22Rv1 (cell line): ENCODE measurements around the gene NUB1.
A peak's percentile ranks its signal among the peaks of the same experiment; 100 is the strongest.

Experiments used
- H3K27ac ChIP-seq: fragments of 450-650 bp; 2 replicates; pipeline ENCODE4 v1.5.1; 2017
- ZFX ChIP-seq: fragments of 450-650 bp; IDR thresholded peaks from 2 replicates; pipeline ENCODE4 v1.6.1; 2017; ENCODE audit warnings: antibody characterized with exemption, borderline replicate concordance
- TF ChIP-seq, protein P1 (sequence below): fragments of 450-650 bp; IDR thresholded peaks from 2 replicates; pipeline ENCODE4 v1.5.1; 2017; ENCODE audit warnings: mild to moderate bottlenecking

The NUB1 gene

DNA sequence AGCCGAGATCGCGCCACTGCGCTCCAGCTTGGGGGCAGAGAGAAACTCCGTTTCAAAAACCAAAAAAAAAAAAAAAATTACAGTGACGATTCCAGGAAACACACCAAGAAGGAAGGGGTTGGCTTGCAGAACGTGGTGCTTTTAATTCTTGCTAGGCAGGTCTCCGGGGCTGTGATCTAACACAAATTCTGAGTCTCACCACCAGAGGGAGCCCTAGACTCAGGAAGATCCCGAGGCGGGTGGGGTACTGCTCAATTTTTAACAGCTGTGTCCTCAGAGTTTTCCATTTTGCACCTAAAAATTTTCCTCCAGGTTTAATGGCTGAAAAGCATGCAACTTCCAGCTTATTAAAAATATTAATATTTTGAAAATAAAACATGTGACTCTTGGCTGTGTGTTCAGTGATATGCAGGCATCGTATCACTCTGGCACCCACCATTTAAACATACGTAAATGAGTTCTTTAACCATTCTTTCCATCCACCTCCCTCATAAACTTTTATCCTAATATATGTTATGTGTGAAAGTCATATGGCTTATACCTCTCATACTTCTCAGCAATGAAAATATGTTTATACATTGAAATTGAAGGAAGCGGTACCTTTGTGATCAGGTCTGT is 26.5 kb upstream of the NUB1 start:
- TF ChIP-seq, protein P1, sequence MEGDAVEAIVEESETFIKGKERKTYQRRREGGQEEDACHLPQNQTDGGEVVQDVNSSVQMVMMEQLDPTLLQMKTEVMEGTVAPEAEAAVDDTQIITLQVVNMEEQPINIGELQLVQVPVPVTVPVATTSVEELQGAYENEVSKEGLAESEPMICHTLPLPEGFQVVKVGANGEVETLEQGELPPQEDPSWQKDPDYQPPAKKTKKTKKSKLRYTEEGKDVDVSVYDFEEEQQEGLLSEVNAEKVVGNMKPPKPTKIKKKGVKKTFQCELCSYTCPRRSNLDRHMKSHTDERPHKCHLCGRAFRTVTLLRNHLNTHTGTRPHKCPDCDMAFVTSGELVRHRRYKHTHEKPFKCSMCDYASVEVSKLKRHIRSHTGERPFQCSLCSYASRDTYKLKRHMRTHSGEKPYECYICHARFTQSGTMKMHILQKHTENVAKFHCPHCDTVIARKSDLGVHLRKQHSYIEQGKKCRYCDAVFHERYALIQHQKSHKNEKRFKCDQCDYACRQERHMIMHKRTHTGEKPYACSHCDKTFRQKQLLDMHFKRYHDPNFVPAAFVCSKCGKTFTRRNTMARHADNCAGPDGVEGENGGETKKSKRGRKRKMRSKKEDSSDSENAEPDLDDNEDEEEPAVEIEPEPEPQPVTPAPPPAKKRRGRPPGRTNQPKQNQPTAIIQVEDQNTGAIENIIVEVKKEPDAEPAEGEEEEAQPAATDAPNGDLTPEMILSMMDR = peak; percentile 99
- no peak for TF ChIP-seq ZFX

DNA sequence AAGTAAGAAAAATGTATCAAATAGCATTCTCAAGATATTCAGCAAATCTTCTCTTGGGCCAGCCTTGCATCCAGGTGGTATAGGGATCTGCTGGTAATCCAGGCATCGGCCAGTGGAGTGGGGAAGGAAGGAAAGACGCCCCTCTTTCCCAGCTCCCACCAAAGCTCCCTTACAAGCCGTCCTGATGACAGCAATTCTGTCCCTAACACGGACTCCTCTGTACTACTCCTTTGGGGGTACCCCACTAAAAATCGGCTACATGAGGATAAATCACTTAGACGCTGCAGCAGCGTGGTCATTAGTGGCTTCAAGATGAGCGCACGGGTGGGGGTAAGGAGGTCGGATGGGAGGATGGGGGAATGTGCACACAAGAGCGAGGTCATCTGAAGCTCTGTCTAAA is 24.7 kb upstream of the NUB1 start:
- no peak overlapping the region for H3K27ac ChIP-seq
- TF ChIP-seq ZFX = no peak
- TF ChIP-seq, protein P1 = no peak

More for the DNA sequence above, 26.5 kb upstream of the NUB1 start:
- H3K27ac ChIP-seq = no peak overlapping the region

DNA sequence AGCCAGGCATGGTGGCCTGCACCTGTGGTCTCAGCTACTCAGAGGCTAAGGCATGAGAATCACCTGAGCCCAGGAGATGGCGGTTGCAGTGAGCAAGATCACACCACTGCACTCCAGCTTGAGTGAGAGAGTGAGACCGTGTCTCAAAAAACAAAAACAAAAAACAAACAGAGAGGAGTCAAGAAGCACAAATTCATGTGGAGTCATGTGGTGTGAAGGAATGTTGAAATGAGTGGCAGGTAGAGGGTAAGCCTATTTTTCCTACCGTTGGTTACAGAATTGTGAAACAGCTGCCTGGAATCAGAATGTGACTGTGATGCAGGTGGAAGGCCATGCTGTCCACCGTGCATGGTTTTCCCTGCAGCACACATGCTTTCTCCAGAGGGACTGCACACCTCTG is 23.7 kb upstream of the NUB1 start:
- H3K27ac ChIP-seq = no peak overlapping the region
- TF ChIP-seq, protein P1 = no peak
- no peak for TF ChIP-seq ZFX

DNA sequence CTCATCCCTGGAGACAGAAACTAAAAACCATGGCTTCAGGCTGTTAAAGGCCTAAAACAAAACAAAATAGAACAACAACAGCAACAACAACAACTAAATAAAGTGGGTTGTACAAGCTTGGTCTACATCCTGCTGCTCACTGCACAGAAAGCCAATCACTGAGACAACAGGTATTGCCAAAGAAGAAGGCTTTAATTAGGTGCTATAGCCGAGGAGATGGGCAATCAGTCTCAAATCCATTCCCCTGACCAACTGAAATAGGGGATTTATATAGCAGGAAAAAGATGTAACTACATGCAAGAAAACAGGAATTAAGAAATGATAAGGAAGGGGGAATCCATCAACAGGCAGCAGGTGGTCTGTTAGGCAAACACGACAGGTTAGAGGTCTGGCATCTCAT is 22.4 kb upstream of the NUB1 start:
- no peak overlapping the region for H3K27ac ChIP-seq
- TF ChIP-seq, protein P1 = no peak

DNA sequence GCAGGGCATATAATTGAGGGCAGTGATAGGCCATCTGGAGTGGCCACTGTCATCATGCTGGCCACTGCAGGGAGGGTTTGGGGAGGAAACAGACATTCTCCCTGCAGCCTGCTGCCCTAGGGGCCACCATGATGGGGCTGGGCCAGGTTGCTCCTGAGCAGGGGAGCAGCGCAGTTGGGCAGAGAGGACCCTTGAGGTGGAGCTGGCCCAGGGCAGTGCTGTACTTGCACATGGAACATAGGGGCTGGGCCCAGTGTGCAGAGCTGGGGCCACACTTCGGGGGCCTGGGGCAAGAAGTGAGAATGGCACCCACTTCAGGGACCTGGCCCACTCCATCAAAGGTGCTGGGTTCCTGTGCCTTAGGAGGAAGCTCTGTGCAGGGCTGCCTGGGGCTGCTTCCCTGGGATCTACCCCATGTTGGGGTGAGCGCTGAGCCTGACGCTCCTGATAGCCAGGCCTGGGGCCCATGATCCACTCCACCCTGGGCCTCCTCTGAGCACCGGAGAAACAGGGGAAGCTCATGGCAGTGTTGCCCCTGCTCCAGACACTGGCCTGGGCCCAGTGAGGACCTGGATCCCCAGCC is 21.3 kb upstream of the NUB1 start:
- TF ChIP-seq ZFX = no peak
- TF ChIP-seq, protein P1 = no peak
- H3K27ac ChIP-seq = no peak overlapping the region

DNA sequence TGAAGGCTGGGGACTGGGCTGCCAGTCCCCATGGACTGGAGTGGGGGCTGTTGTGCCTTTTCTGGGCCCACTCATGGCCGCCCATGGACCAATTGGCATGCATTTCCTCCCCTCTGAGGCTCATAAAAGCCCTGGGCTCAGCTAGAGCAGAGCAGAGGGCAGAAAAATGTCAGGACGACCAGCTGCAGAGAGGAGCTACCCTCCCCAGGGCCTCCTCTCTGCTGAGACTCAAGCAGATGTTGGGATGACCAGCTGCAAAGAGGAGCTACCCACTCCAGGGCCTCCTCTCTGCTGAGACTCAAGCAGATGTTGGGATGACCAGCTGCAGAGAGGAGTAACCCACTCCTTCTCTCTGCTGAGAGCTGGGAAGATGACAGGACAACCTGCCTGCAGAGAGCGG is 20.3 kb upstream of the NUB1 start:
- H3K27ac ChIP-seq = no peak overlapping the region
- no peak for TF ChIP-seq ZFX
- TF ChIP-seq, protein P1 = no peak

DNA sequence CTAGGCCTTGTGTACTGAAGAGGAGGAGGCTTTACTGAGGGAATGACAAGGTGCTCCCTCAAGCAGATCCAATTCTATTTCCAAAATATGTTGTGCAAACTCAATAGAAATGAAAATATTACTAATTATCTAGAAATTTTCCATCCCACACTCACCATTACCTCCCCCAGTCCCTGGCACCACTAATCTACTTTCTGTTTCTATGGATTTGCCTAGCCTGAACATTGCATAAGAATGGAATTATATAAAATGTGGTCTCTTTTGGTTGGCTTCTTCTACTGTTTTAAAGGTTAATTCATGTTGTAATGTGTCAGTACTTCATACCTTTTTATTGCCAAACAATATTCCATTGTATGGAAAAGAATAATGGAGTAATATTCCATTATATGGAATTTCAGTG is 18.7 kb upstream of the NUB1 start:
- H3K27ac ChIP-seq = no peak overlapping the region
- no peak for TF ChIP-seq ZFX
- TF ChIP-seq, protein P1 = no peak
